K562 (cell line): ENCODE data around the gene POC1B. TPM values are rescaled to one million over a fixed set of nuclear protein-coding genes. Genes with fewer than 3 reads are reported as not detected.
A peak's percentile ranks its signal among the peaks of the same experiment; 100 is the strongest.

ENCODE experiments used
- ATAC-seq: fragments of 200-7000 bp; cut with Tn5 transposase; 3 replicates; pipeline ENCODE4 v1.9.1; 2020; ENCODE audit warnings: moderate library complexity
- BruUV-seq: library from RNA; stranded (reverse); fragments of 400-500 nt; replicated peaks from 2 replicates; lab custom pipeline; 2021; lab: Mats Ljungman, UMichigan
- CTCF ChIA-PET: fragments of 300-600 bp; formaldehyde crosslinking; extraction: SDS; loops from one replicate; lab custom pipeline; 2021; ENCODE audit warnings: low intra/inter-chr PET ratio; lab: Yijun Ruan, JAX
- POLR2A ChIA-PET: fragments of 300-600, 350-650 bp; sonication (Branson Sonifier 250); formaldehyde crosslinking; extraction: SDS; loops from one replicate; lab custom pipeline; 2021; ENCODE audit warnings: antibody characterized with exemption, inconsistent platforms; lab: Yijun Ruan, JAX
- DNase-seq, 4 experiments: peaks; one replicate each; pipeline versions ENCODE4 v3.0.0 to v3.0.0-alpha.2; 2011 to 2018; ENCODE audit warnings: low spot score in 3 of 4, mixed read lengths in 3 of 4; ENCODE audit errors: extremely low read depth in 1 of 4
- FAIRE-seq: peaks from 2 replicates; lab custom pipeline; 2011; peaks lifted over from hg19 to GRCh38; lab: Jason Lieb, UNC
- H2AFZ ChIP-seq: 2 replicates; pipeline ENCODE4 v1.6.0; 2011; ENCODE audit warnings: low read depth, low read length, control low read depth, inconsistent platforms
- H3K27ac ChIP-seq: fragments of 200-600 bp; 3 replicates; pipeline ENCODE4 v1.8.0; 2011; ENCODE audit warnings: low read depth, mild to moderate bottlenecking, control low read depth, inconsistent platforms, low read length, moderate library complexity, mixed read lengths; ENCODE audit errors: extremely low read depth
- H3K27me3 ChIP-seq, 2 experiments: fragments of 300-600 bp in 1 of 2; 2 replicates in 1 of 2; 3 replicates in 1 of 2; pipeline versions ENCODE4 v1.6.0 to v1.8.0; 2011; ENCODE audit warnings: inconsistent platforms in 2 of 2, low read length in 2 of 2, mild to moderate bottlenecking in 1 of 2, mixed read lengths in 1 of 2, moderate library complexity in 1 of 2; ENCODE audit not compliant: control insufficient read depth in 2 of 2, insufficient read depth in 2 of 2
- H3K36me3 ChIP-seq: fragments of 300-600 bp; 3 replicates; pipeline ENCODE4 v1.8.0; 2011; ENCODE audit warnings: mild to moderate bottlenecking, low read length, inconsistent platforms; ENCODE audit not compliant: control insufficient read depth, insufficient read depth
- H3K4me1 ChIP-seq, 2 experiments: fragments of 200-600 bp in 1 of 2; replicated peaks in 1 of 2; 2 replicates in 1 of 2; 3 replicates in 1 of 2; pipeline versions ENCODE4 v1.5.1 to v1.8.0; 2011; ENCODE audit warnings: inconsistent platforms in 2 of 2, low read length in 2 of 2, mild to moderate bottlenecking in 1 of 2, mixed read lengths in 1 of 2, moderate library complexity in 1 of 2; ENCODE audit not compliant: control insufficient read depth in 2 of 2, insufficient read depth in 2 of 2
- H3K4me2 ChIP-seq: 2 replicates; pipeline ENCODE4 v1.6.1; 2011; ENCODE audit warnings: low read length, control low read depth, inconsistent platforms, mixed read lengths; ENCODE audit not compliant: insufficient read depth
- H3K4me3 ChIP-seq: fragments of 200-600 bp; sonication (generic), shearing (Covaris generic); 2 replicates; pipeline ENCODE4 v1.5.1; 2016; ENCODE audit warnings: control low read depth, inconsistent platforms
- H3K79me2 ChIP-seq: fragments of 200-600 bp; 3 replicates; pipeline ENCODE4 v1.8.0; 2011; ENCODE audit warnings: low read length, inconsistent platforms; ENCODE audit not compliant: control insufficient read depth, insufficient read depth
- H3K9ac ChIP-seq, 2 experiments: 2 replicates each; pipeline versions ENCODE4 v1.6.0 to v1.6.1; 2011; ENCODE audit warnings: low read depth in 2 of 2, low read length in 2 of 2, control low read depth in 1 of 2, inconsistent platforms in 1 of 2, mild to moderate bottlenecking in 1 of 2, mixed read lengths in 1 of 2; ENCODE audit not compliant: insufficient read depth in 1 of 2
- H3K9me1 ChIP-seq: one replicate; pipeline ENCODE4 v1.6.0; 2011; ENCODE audit warnings: inconsistent platforms, mild to moderate bottlenecking, low read length, moderate library complexity; ENCODE audit not compliant: control insufficient read depth, insufficient read depth
- H3K9me3 ChIP-seq: replicated peaks from 2 replicates; pipeline ENCODE4 v1.5.1; 2011; ENCODE audit warnings: low read depth, low read length, inconsistent platforms; ENCODE audit not compliant: control insufficient read depth, insufficient read depth
- H4K20me1 ChIP-seq: replicated peaks from 2 replicates; pipeline ENCODE4 v1.6.1; 2011; ENCODE audit warnings: low read length, inconsistent platforms, mixed read lengths; ENCODE audit not compliant: control insufficient read depth, insufficient read depth
- CBFA2T3 ChIP-seq: fragments of 450-650 bp; IDR thresholded peaks from 2 replicates; pipeline ENCODE4 v1.6.1; 2017
- KDM5B ChIP-seq: fragments of 200-600 bp; sonication (generic); IDR thresholded peaks from 2 replicates; pipeline ENCODE4 v1.6.1; 2012; ENCODE audit warnings: low read depth, mild to moderate bottlenecking, moderate library complexity, low read length, control low read depth, inconsistent platforms; ENCODE audit not compliant: insufficient replicate concordance
- NCOR1 ChIP-seq: fragments of 450-650 bp; IDR thresholded peaks from 2 replicates; pipeline ENCODE4 v1.6.1; 2016; ENCODE audit warnings: mild to moderate bottlenecking, moderate library complexity
- NR0B1 ChIP-seq: fragments of 450-650 bp; IDR thresholded peaks from one replicate; pipeline ENCODE4 v1.6.1; 2018; ENCODE audit warnings: mild to moderate bottlenecking, moderate library complexity; ENCODE audit not compliant: partially characterized antibody
- NR2F6 ChIP-seq: fragments of 450-650 bp; formaldehyde crosslinking; IDR thresholded peaks from 2 replicates; pipeline ENCODE4 v1.4.0; 2020; ENCODE audit warnings: mild to moderate bottlenecking
- NR4A1 ChIP-seq, 2 experiments: fragments of 250-450 bp in 1 of 2; fragments of 450-650 bp in 1 of 2; sonication (Bioruptor Pico) in 1 of 2; IDR thresholded peaks; 2 replicates each; pipeline versions ENCODE4 v1.4.0 to v1.6.1; 2016 to 2020; ENCODE audit warnings: mild to moderate bottlenecking in 2 of 2, missing compliant biosample characterization in 1 of 2, missing genetic modification characterization in 1 of 2, moderate library complexity in 1 of 2
- PRMT5 ChIP-seq: sonication (generic); formaldehyde crosslinking; IDR thresholded peaks from 2 replicates; pipeline ENCODE4 v1.5.0; 2020; ENCODE audit warnings: missing genetic modification reagents
- SLC30A9 ChIP-seq: fragments of 250-450 bp; sonication (Bioruptor Pico); IDR thresholded peaks from 2 replicates; pipeline ENCODE4 v1.8.0; 2022; ENCODE audit warnings: mild to moderate bottlenecking, moderate library complexity
- SMARCC2 ChIP-seq: fragments of 450-650 bp; IDR thresholded peaks from 2 replicates; pipeline ENCODE4 v1.6.1; 2017; ENCODE audit warnings: antibody characterized with exemption, moderate library complexity, mild to moderate bottlenecking, low read depth
- TAF15 ChIP-seq: fragments of 200-400 bp; formaldehyde crosslinking; IDR thresholded peaks from 2 replicates; pipeline ENCODE4 v1.6.1; 2017; ENCODE audit warnings: mild to moderate bottlenecking, low read depth, low read length, moderate library complexity
- TAF7 ChIP-seq: fragments of 450-650 bp; IDR thresholded peaks from 2 replicates; pipeline ENCODE4 v1.6.1; 2016; ENCODE audit warnings: missing genetic modification characterization, missing compliant biosample characterization
- TAL1 ChIP-seq: fragments of 450-650 bp; IDR thresholded peaks from 2 replicates; pipeline ENCODE4 v1.6.1; 2016; ENCODE audit warnings: mild to moderate bottlenecking
- TEAD4 ChIP-seq, 2 experiments: sonication (generic) in 1 of 2; formaldehyde crosslinking in 1 of 2; IDR thresholded peaks; 2 replicates each; pipeline versions ENCODE4 v1.6.1 to v1.8.0; 2012 to 2022; ENCODE audit warnings: borderline replicate concordance in 1 of 2, inconsistent platforms in 1 of 2, low read length in 1 of 2, mild to moderate bottlenecking in 1 of 2, missing genetic modification reagents in 1 of 2
- ZNF146 ChIP-seq: IDR thresholded peaks from one replicate; pipeline ENCODE4 v1.6.1; 2018; ENCODE audit warnings: missing compliant biosample characterization; ENCODE audit not compliant: unreplicated experiment
- ZNF263 ChIP-seq: sonication (generic); formaldehyde crosslinking; IDR thresholded peaks from 2 replicates; pipeline ENCODE4 v1.8.0; 2022; ENCODE audit warnings: mild to moderate bottlenecking, missing genetic modification reagents, borderline replicate concordance
- in situ Hi-C: fragments of 300-500 bp; cut with MboI; formaldehyde crosslinking; loops from 4 replicates; pipeline ENCODE4 v1.15.0; 2018; ENCODE audit warnings: inconsistent platforms, mixed read lengths
- intact Hi-C: fragments of 100-400 bp; cut with micrococcal nuclease; formaldehyde crosslinking; loops from 2 replicates; pipeline ENCODE4 v1.14.2; 2022
- polyA plus RNA-seq, 8 experiments: library from polyadenylated mRNA; depleted of rRNA in 4 of 8; stranded (reverse) in 5 of 8; unstranded in 3 of 8; fragments of >200 nt; fragmentation: Nextera tagmentation in 2 of 8; fragmentation: Illumina TruSeq in 1 of 8; extraction: Ambion mirVana in 2 of 8; extraction: Trizol in 1 of 8; gene quantifications; 2 replicates each; pipeline versions ENCODE4 v1.2.1 to v1.2.3, GENCODE V29; 2011 to 2014; ENCODE audit warnings: inconsistent platforms in 1 of 8, missing spikeins in 1 of 8
- total RNA-seq, 7 experiments: library from RNA; depleted of rRNA in 6 of 7; stranded (reverse); fragments of >200 nt in 6 of 7; fragmentation: Illumina TruSeq in 2 of 7; extraction: Trizol in 2 of 7; gene quantifications; 2 replicates each; pipeline versions ENCODE4 v1.2.1 to v1.2.3, GENCODE V29; 2011 to 2021; ENCODE audit warnings: low replicate concordance in 1 of 7
- TF ChIP-seq, protein P1 (sequence below): sonication (generic); formaldehyde crosslinking; IDR thresholded peaks from 2 replicates; pipeline ENCODE4 v1.9.0; 2022; ENCODE audit warnings: mild to moderate bottlenecking, missing genetic modification reagents
- TF ChIP-seq, protein P2 (sequence below): fragments of 450-650 bp; IDR thresholded peaks from 2 replicates; pipeline ENCODE4 v1.6.1; 2018; ENCODE audit not compliant: partially characterized antibody

Gene POC1B
- total and polyA plus RNA-seq, 9 of the 15 experiments (the other 6 are each of a cell fraction or from before 2014, with no cell fraction given): 4.5 to 16.1 (median 10.4) TPM

GRCh38 chr12:89566615-89567014 lies 40.8 kb upstream of the POC1B start (continued):
- no peak for TF ChIP-seq TAF15

GRCh38 chr12:89565002-89565401 lies 39.2 kb upstream of the POC1B start:
- no peak overlapping the region for H3K4me3 ChIP-seq
- no peaks in the 10 kb centered on the region for H4K20me1 ChIP-seq
- ATAC-seq (no peak), FAIRE-seq (no peak), DNase-seq (no peak)
- H3K27me3 ChIP-seq: no peaks in the 10 kb centered on the region
- H3K9me3 ChIP-seq: no peaks in the 10 kb centered on the region
- H3K9me1 ChIP-seq: no peaks in the 10 kb centered on the region
- H3K36me3 ChIP-seq: no peaks in the 10 kb centered on the region
- POLR2A ChIA-PET: no interaction called here
- H3K4me1 ChIP-seq: peaks cover 0 to 10% of the 10 kb centered on the region in 2 experiments; a peak in 1 of 5 replicates
- no TSS peak for BruUV-seq
- CTCF ChIA-PET: no interaction called here
- no peak overlapping the region for H3K4me2 ChIP-seq
- no peak overlapping the region for H3K27ac ChIP-seq
- intact Hi-C loops: no loop called here
- in situ Hi-C loops: no loop called here
- no peak overlapping the region for H3K9ac ChIP-seq
- no peak overlapping the region for H2AFZ ChIP-seq
- no peaks in the 10 kb centered on the region for H3K79me2 ChIP-seq
- TF ChIP-seq TEAD4 (IDR thresholded peaks at IDR 0.05; ENCODE audit: low read length) (peak; percentile 40; the same call in 1 of the 2 replicates), TEAD4 (CRISPR knock-in tag; IDR thresholded peaks at IDR 0.05; ENCODE audit: borderline replicate concordance) (no peak), SLC30A9 (CRISPR knock-in tag) (no peak), NR4A1 (CRISPR knock-in tag; IDR thresholded peaks at IDR 0.05) (no peak), NR4A1 (tag; IDR thresholded peaks at IDR 0.05) (no peak), NR0B1 (no peak), NR2F6 (no peak), SMARCC2 (no peak), TAF7 (no peak), KDM5B (no peak), TAL1 (peak; percentile 41), CBFA2T3 (peak; percentile 45), ZNF263 (CRISPR knock-in tag) (no peak), NCOR1 (0 out of 2 replicates have a peak, but pooled peaks have one; percentile 13), PRMT5 (CRISPR knock-in tag) (no peak), ZNF146 (no peak)
- TF ChIP-seq, protein P1, sequence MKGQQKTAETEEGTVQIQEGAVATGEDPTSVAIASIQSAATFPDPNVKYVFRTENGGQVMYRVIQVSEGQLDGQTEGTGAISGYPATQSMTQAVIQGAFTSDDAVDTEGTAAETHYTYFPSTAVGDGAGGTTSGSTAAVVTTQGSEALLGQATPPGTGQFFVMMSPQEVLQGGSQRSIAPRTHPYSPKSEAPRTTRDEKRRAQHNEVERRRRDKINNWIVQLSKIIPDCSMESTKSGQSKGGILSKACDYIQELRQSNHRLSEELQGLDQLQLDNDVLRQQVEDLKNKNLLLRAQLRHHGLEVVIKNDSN: no peak
- TF ChIP-seq, protein P2, sequence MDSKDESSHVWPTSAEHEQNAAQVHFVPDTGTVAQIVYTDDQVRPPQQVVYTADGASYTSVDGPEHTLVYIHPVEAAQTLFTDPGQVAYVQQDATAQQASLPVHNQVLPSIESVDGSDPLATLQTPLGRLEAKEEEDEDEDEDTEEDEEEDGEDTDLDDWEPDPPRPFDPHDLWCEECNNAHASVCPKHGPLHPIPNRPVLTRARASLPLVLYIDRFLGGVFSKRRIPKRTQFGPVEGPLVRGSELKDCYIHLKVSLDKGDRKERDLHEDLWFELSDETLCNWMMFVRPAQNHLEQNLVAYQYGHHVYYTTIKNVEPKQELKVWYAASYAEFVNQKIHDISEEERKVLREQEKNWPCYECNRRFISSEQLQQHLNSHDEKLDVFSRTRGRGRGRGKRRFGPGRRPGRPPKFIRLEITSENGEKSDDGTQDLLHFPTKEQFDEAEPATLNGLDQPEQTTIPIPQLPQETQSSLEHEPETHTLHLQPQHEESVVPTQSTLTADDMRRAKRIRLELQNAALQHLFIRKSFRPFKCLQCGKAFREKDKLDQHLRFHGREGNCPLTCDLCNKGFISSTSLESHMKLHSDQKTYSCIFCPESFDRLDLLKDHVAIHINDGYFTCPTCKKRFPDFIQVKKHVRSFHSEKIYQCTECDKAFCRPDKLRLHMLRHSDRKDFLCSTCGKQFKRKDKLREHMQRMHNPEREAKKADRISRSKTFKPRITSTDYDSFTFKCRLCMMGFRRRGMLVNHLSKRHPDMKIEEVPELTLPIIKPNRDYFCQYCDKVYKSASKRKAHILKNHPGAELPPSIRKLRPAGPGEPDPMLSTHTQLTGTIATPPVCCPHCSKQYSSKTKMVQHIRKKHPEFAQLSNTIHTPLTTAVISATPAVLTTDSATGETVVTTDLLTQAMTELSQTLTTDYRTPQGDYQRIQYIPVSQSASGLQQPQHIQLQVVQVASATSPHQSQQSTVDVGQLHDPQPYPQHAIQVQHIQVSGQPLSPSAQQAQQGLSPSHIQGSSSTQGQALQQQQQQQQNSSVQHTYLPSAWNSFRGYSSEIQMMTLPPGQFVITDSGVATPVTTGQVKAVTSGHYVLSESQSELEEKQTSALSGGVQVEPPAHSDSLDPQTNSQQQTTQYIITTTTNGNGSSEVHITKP: no peak
